ENCODE data around the gene SLC17A8. TPM values are rescaled to one million over a fixed set of nuclear protein-coding genes. Genes with fewer than 3 reads are reported as not detected.

The SLC17A8 gene
- polyA plus RNA-seq, 1 of the 3 experiments (the other 2 are of a cell fraction): not detected

DNA sequence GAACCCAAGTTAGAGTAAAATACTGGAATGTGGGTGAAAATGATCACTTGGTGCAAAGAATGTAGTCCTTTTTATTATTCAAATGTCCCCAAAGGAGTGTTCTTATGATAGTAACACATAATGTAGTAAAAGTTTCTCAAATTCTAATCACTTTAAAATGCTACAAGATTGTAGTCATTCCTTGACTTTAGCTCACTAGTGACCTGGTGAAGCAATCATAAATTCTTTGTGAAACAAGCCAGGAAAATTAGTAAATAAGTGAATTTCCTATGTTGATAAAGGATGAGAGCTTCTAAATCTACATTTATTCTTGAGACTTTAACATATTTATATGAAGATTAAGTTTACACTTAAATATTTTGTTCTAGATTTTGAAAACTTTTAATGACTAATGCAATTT is 30.7 kb upstream of the SLC17A8 start:
- Histone ChIP-seq H3K4me1 (ENCODE audit: control insufficient read depth in 1 of 2, insufficient read depth in 2 of 2, low read depth in 1 of 2, low read length in 1 of 2) (no peaks in the 10 kb centered on the region), H4K20me1 (ENCODE audit: insufficient read depth) (no peaks in the 10 kb centered on the region), H3F3A (replicated peaks; ENCODE audit: insufficient read depth) (peaks cover 4% of the 10 kb centered on the region), H3K27ac (ENCODE audit: low read depth in 2 of 2, low read length in 1 of 2) (no peak overlapping the region), H3K9me3 (no peaks in the 10 kb centered on the region), H3K9ac (no peak overlapping the region), H2AFZ (ENCODE audit: low read depth) (no peak overlapping the region), H3K4me3 (ENCODE audit: low read depth in 2 of 2, low read length in 1 of 2) (no peak overlapping the region), H3K36me3 (replicated peaks in 1 of 2; ENCODE audit: control insufficient read depth in 1 of 2, insufficient read depth in 2 of 2, low read length in 1 of 2) (peaks cover 50 to 69% of the 10 kb centered on the region in 2 experiments), H3K4me2 (no peak overlapping the region), H3K27me3 (ENCODE audit: insufficient read depth) (no peaks in the 10 kb centered on the region), H3K79me2 (ENCODE audit: insufficient read depth) (no peaks in the 10 kb centered on the region), H3K9me2 (no peaks in the 10 kb centered on the region)
- TF ChIP-seq, protein P1, sequence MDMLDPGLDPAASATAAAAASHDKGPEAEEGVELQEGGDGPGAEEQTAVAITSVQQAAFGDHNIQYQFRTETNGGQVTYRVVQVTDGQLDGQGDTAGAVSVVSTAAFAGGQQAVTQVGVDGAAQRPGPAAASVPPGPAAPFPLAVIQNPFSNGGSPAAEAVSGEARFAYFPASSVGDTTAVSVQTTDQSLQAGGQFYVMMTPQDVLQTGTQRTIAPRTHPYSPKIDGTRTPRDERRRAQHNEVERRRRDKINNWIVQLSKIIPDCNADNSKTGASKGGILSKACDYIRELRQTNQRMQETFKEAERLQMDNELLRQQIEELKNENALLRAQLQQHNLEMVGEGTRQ (IDR thresholded peaks at IDR 0.05; ENCODE audit: borderline replicate concordance, low read depth, low read length): no peak
- TF ChIP-seq, protein P2, sequence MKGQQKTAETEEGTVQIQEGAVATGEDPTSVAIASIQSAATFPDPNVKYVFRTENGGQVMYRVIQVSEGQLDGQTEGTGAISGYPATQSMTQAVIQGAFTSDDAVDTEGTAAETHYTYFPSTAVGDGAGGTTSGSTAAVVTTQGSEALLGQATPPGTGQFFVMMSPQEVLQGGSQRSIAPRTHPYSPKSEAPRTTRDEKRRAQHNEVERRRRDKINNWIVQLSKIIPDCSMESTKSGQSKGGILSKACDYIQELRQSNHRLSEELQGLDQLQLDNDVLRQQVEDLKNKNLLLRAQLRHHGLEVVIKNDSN (IDR thresholded peaks at IDR 0.05; ENCODE audit: borderline replicate concordance, low read depth): no peak
- TF ChIP-seq ELF1 (IDR thresholded peaks at IDR 0.05) (no peak), EP300 (IDR thresholded peaks at IDR 0.05; ENCODE audit: borderline replicate concordance in 1 of 2, low read depth in 1 of 2, low read length in 1 of 2) (no peak), RXRA (IDR thresholded peaks at IDR 0.05; ENCODE audit: borderline replicate concordance, low read depth) (no peak), EZH2phosphoT487 (IDR thresholded peaks at IDR 0.05; ENCODE audit: borderline replicate concordance, low read depth) (no peak)
- TF ChIP-seq, protein P3, sequence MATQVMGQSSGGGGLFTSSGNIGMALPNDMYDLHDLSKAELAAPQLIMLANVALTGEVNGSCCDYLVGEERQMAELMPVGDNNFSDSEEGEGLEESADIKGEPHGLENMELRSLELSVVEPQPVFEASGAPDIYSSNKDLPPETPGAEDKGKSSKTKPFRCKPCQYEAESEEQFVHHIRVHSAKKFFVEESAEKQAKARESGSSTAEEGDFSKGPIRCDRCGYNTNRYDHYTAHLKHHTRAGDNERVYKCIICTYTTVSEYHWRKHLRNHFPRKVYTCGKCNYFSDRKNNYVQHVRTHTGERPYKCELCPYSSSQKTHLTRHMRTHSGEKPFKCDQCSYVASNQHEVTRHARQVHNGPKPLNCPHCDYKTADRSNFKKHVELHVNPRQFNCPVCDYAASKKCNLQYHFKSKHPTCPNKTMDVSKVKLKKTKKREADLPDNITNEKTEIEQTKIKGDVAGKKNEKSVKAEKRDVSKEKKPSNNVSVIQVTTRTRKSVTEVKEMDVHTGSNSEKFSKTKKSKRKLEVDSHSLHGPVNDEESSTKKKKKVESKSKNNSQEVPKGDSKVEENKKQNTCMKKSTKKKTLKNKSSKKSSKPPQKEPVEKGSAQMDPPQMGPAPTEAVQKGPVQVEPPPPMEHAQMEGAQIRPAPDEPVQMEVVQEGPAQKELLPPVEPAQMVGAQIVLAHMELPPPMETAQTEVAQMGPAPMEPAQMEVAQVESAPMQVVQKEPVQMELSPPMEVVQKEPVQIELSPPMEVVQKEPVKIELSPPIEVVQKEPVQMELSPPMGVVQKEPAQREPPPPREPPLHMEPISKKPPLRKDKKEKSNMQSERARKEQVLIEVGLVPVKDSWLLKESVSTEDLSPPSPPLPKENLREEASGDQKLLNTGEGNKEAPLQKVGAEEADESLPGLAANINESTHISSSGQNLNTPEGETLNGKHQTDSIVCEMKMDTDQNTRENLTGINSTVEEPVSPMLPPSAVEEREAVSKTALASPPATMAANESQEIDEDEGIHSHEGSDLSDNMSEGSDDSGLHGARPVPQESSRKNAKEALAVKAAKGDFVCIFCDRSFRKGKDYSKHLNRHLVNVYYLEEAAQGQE (IDR thresholded peaks at IDR 0.05; ENCODE audit: low read depth, low read length): no peak
- no peak for DNase-seq
- POLR2A ChIA-PET: no interaction called here
- CTCF ChIA-PET: interaction anchor here (0.6 to 1.9 kb wide), 5 partner anchors 11 to 228 kb away, joined by 3 to 4 read pairs (median 3); no protein-coding TSS in a partner anchor

DNA sequence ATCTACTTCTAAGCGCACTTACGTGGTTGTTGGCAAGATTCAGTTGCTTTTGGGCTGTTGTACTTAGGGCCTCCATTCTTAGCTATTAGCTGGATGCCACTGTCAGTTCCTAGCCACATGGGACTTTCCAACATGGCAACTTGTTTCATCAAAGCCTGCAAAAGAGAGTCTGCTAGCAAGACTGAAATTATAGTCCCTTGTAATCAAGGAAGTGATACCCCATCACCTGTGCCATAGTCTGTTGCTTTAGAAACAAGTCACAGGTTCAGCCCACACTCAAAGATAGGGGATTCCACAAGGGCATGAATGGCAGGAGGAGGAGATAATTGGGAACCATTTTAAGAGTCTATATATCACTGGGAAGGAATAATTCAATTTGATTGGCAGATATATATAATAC is 27.1 kb upstream of the SLC17A8 start:
- WGBS (ENCODE audit: low lambda C conversion rate): 100% methylated on average over 2 of the region's 2 CpGs
- H3F3A ChIP-seq (replicated peaks; ENCODE audit: insufficient read depth): peaks cover 4% of the 10 kb centered on the region
- no peaks in the 10 kb centered on the region for H3K27me3 ChIP-seq (ENCODE audit: insufficient read depth)
- no peak overlapping the region for H3K4me3 ChIP-seq (ENCODE audit: low read depth in 2 of 2, low read length in 1 of 2)
- H3K27ac ChIP-seq (ENCODE audit: low read depth in 2 of 2, low read length in 1 of 2): no peak overlapping the region
- no peaks in the 10 kb centered on the region for H3K9me2 ChIP-seq
- H3K4me1 ChIP-seq (ENCODE audit: control insufficient read depth in 1 of 2, insufficient read depth in 2 of 2, low read depth in 1 of 2, low read length in 1 of 2): no peaks in the 10 kb centered on the region
- peaks cover 61 to 66% of the 10 kb centered on the region in 2 experiments for H3K36me3 ChIP-seq (replicated peaks in 1 of 2; ENCODE audit: control insufficient read depth in 1 of 2, insufficient read depth in 2 of 2, low read length in 1 of 2)
- H2AFZ ChIP-seq (ENCODE audit: low read depth): no peak overlapping the region
- H3K4me2 ChIP-seq: no peak overlapping the region
- no peak overlapping the region for H3K9ac ChIP-seq
- H3K79me2 ChIP-seq (ENCODE audit: insufficient read depth): no peaks in the 10 kb centered on the region
- ChIA-PET POLR2A (no interaction called here), CTCF (interaction anchor here (0.8 kb wide), 1 partner anchor 75 kb away, joined by 3 read pairs; no protein-coding TSS in a partner anchor)
- no peaks in the 10 kb centered on the region for H4K20me1 ChIP-seq (ENCODE audit: insufficient read depth)
- DNase-seq: no peak
- no peaks in the 10 kb centered on the region for H3K9me3 ChIP-seq
- TF ChIP-seq, protein P1 (IDR thresholded peaks at IDR 0.05; ENCODE audit: borderline replicate concordance, low read depth, low read length): no peak
- TF ChIP-seq SIN3A (IDR thresholded peaks at IDR 0.05; ENCODE audit: borderline replicate concordance, low read depth, low read length): no peak
- no peak for TF ChIP-seq ELF1 (IDR thresholded peaks at IDR 0.05)
- TF ChIP-seq SMC3 (IDR thresholded peaks at IDR 0.05; ENCODE audit: low read depth, low read length): no peak
- TF ChIP-seq GATA2 (CRISPR knock-in tag; IDR thresholded peaks at IDR 0.05): no peak
- TF ChIP-seq, protein P4, sequence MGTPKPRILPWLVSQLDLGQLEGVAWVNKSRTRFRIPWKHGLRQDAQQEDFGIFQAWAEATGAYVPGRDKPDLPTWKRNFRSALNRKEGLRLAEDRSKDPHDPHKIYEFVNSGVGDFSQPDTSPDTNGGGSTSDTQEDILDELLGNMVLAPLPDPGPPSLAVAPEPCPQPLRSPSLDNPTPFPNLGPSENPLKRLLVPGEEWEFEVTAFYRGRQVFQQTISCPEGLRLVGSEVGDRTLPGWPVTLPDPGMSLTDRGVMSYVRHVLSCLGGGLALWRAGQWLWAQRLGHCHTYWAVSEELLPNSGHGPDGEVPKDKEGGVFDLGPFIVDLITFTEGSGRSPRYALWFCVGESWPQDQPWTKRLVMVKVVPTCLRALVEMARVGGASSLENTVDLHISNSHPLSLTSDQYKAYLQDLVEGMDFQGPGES (IDR thresholded peaks at IDR 0.05; ENCODE audit: low read depth, low read length): no peak
- no peak for TF ChIP-seq RXRA (IDR thresholded peaks at IDR 0.05; ENCODE audit: borderline replicate concordance, low read depth)
- no peak for TF ChIP-seq TAF1 (IDR thresholded peaks at IDR 0.05; ENCODE audit: borderline replicate concordance, low read depth, low read length)
- no peak for TF ChIP-seq TEAD4 (IDR thresholded peaks at IDR 0.05; ENCODE audit: borderline replicate concordance, insufficient read depth)
- no peak for TF ChIP-seq CHD2 (IDR thresholded peaks at IDR 0.05; ENCODE audit: low read length, partially characterized antibody)
- no peak for TF ChIP-seq TCF12 (IDR thresholded peaks at IDR 0.05)
- no peak for TF ChIP-seq EZH2phosphoT487 (IDR thresholded peaks at IDR 0.05; ENCODE audit: borderline replicate concordance, low read depth)
- TF ChIP-seq MXI1 (IDR thresholded peaks at IDR 0.05; ENCODE audit: low read depth, low read length): no peak
- TF ChIP-seq, protein P2 (IDR thresholded peaks at IDR 0.05; ENCODE audit: borderline replicate concordance, low read depth): no peak
- no peak for TF ChIP-seq FOXM1 (IDR thresholded peaks at IDR 0.05; ENCODE audit: low read depth)
